HG02981 (cell line): ENCODE measurements around the gene HMGN4.
"Not testable (repeated sequence)": the region's sequence is repeated elsewhere in the genome, so short reads cannot be mapped to it uniquely, and the experiment has no call there.

Source experiments
- ATAC-seq: cut with Tn5 transposase; IDR thresholded peaks from one replicate; pipeline ENCODE4 v1.9.1; 2021; ENCODE audit warnings: mild to moderate bottlenecking, moderate library complexity; ENCODE audit not compliant: unreplicated experiment

The HMGN4 gene

DNA sequence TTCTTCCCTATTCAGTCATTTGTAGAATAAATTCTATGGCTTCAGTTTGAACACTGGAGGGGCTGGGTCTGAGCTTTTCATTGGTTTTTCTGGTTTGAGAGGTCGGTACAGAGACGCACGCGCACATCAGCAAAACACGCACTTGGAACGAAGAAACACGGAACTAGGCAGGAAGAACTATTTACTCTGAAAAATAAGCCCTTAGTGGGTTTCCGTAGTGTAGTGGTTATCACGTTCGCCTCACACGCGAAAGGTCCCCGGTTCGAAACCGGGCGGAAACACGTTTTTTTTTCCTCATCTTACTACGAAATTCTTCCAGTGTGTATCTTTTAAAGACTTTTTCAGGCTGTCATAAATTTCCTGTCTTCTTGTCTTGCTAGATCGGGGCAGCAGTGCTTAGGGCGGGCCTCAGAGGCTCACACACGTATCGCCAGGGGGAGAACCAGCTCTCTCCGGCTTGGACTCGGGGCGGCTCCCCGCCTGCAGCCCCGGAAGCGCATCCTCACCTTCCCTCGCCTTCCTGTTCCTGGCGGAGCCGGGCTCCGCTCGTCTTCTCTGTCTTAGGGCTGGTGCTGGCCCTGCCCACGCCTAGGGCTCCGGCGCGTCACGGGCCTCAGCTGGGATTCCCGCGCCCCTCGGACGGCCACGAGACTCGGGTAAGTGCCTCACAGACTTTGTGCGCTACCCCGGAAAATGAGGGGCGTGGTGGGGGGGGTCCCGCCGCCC, at the start of gene HMGN4:
Gene HMGN4, plus strand, starts transcription at position 521 of the 726 bp plus-strand sequence. CDS start 6,841 bp downstream, outside the sequence.
- ATAC-seq: peak; percentile 44

- no peak for ATAC-seq
Measured at GRCh38 chr6:26489996-26490964, 47.9 kb upstream of the HMGN4 start.

DNA sequence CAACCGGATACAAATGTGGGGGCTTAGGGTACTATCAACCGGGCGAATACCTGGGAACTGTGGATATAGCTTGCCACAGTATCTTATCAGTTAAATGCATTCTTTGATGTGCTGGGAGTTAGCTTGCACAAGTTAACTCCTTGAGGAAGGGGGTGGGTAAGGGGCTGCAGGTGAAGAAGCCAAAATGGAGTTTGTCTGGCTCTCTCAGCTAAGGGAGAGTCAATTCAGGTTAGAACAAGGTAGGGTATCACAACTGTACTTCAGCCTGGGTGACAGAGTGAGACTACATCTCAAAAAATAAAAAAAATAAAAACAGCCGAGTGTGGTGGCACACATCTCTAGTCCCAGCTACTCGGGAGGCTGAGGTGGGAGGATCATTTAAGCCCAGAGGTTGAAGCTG, 46.6 kb upstream of the HMGN4 start:
- no peak for ATAC-seq

DNA sequence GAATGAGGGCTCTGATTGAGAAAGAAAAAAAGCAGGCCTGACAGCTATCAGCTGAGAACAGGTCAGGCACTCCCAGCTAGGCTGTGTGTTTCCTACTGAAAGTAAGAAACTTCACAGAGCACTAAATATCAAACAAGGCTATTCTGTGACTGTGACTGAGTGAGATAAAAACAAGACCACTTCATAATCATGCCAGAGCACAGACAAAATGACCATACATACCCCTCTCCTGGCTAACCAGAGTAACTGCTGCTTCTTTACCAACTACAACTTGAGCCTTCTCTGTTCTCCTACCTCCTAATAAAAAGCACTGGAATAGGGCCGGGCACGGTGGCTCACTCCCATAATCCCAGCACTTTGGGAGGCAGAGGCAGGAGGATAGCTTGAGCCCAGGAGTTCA, 44.9 kb upstream of the HMGN4 start:
- no peak for ATAC-seq

GRCh38 chr6:26494117-26494516, 44.0 kb upstream of the HMGN4 start:
- ATAC-seq: no peak

DNA sequence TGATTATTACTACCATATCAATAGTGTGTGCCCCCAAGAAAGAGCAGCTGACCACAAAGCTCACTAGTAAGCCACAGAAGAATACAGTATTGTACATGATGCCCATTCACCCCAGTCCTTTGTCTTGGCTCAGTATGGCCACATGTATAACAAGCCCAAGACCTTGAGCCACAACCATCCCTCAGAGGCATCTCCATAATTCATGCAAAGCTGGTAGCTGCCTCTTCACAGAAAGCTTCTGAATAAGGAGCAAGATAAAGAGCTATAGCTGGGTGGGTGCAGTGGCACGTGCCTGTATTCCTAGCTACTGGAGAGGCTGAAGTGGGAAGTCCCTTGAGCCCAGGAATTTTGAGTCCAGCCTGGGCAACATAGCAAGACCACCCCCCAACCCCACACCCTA, 42.9 kb upstream of the HMGN4 start:
- ATAC-seq: no peak

GRCh38 chr6:26497610-26498009, 40.6 kb upstream of the HMGN4 start:
- no peak for ATAC-seq

DNA sequence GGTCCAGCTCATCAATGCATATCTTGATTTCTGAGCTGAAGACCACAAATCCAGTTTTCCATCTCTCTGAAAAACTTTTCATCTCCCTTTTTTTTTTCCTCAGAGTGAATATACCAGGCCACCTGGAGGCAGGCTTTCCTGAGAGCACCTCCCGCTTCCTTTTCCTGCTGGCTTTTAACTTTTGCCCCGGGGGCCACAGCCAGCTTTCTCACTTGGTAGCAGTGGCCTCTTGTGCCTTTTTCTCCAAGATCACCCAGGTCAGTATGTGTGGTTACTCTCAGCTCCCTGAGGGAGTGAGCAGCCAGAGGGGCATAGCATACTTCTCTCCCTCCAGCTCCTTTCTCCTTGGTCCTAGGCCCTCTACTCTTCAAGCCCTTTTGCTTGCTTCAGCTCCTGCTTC, 38.1 kb upstream of the HMGN4 start, which contains the start of gene BTN1A1:
Gene BTN1A1, plus strand, starts transcription at position 202 of the 400 bp plus-strand sequence. CDS start 984 bp downstream, outside the sequence.
- ATAC-seq: no peak

DNA sequence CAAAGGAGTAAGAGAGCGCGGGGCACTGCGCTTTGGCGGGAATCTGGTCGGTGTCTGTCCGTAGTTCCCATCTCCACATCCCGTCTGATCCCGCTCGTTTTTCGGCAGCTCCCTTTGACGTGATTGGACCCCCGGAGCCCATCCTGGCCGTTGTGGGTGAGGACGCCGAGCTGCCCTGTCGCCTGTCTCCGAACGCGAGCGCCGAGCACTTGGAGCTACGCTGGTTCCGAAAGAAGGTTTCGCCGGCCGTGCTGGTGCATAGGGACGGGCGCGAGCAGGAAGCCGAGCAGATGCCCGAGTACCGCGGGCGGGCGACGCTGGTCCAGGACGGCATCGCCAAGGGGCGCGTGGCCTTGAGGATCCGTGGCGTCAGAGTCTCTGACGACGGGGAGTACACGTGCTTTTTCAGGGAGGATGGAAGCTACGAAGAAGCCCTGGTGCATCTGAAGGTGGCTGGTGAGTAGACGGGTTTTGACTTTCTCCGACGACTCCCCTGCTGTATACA, 36.6 kb upstream of the HMGN4 start:
- ATAC-seq: no peak

- ATAC-seq: no peak
Measured at GRCh38 chr6:26502165-26502564, 36.0 kb upstream of the HMGN4 start.

- no peak for ATAC-seq
Measured at GRCh38 chr6:26502626-26503025, 35.5 kb upstream of the HMGN4 start.

GRCh38 chr6:26507658-26508057, 30.5 kb upstream of the HMGN4 start:
- no peak for ATAC-seq

DNA sequence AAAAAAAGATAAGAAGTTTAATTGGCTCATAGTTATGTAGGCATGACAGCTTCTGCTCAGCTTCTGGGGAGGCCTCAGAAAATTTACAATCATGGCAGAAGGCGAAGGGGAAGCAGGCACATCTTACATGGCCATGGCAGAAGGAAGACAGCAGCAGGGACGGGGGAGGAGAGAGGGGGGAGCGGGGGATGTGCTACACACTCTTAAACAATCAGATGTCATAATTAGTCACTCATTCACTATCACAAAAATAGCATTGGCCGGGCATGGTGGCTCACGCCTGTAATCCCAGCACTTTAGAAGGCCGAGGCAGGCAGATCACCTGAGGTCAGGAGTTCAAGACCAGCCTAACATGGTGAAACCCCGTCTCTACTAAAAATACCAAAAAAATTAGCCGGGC, 27.1 kb upstream of the HMGN4 start:
- ATAC-seq: not testable (repeated sequence)

- ATAC-seq: no peak
Measured at GRCh38 chr6:26514984-26515383, 23.2 kb upstream of the HMGN4 start.

DNA sequence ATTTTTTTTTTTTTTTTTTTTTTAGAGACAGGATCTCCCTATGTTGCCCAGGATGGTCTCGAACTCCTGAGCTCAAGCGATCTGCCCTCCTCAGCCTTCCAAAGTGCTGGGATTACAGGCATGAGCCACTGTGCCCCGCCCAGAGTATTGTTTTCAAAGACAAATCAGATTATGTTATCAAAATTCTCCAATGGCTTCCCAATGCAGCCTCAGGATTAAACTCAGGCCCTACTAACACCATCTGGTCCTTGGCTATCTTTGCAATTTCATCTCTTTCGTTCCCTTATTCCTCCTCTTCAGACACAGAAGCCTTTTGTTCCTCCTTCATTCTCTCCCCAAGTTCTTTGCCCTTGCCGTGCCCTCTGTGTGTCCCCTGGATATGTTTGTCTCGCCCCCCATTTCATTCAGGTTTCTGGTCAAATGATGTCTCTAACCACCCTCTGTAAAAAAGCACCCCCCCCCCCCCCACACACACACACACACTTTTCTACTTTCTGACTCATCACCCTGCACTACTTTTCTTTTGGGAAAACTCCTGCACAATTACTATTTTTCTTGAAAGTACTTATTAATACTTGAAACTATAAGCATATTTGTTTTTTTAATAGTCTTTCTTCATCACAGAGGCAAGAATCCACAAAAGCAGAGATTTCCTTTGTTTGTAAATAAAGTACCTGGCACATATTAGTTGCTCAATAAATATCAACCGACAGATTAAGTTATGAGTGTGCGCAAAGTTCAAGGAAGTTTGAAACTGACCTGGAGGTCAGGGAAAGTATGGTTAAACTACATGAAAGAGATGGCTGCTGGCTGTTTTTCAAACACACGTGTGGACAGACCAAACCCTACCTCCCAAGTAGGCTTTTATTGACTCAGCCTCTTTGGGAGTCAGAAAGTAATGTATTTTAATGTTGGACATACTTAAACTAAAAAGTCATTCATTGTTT, 21.4 kb upstream of the HMGN4 start:
- ATAC-seq: no peak

DNA sequence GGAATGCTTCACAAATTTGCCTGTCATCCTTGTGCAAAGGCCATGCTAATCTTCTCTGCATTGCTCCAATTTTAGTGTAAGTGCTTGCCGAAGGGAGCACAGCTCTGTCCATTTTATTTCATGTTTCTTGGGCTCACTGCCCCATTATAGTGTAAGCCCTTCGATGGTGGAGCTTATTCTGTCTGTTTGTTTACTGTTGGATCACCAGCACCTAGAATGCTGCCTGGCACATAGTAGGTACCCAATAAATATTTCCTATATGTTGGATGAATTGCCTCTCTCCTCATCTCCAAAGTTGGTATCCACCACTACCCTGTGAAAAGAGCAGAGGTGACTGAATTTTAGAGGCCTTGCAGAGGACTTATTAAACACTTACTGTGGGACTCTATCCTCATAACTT, 18.8 kb upstream of the HMGN4 start:
- ATAC-seq: no peak

- peak; percentile 28 for ATAC-seq
Measured at GRCh38 chr6:26520237-26520849, 17.8 kb upstream of the HMGN4 start.

- ATAC-seq: peak; percentile 62
Measured at GRCh38 chr6:26520850-26521599, 17.1 kb upstream of the HMGN4 start.
